NB4 (cell line): ENCODE measurements around the gene BLNK.

Experiments used
- MYC ChIP-seq: IDR thresholded peaks from 2 replicates; pipeline ENCODE4 v1.6.1; 2011; ENCODE audit warnings: low read depth, low read length
- POLR2A ChIP-seq: IDR thresholded peaks from 2 replicates; pipeline ENCODE4 v1.6.1; 2011; ENCODE audit warnings: mild to moderate bottlenecking; ENCODE audit not compliant: insufficient read length; ENCODE audit errors: extremely low read depth
- TF ChIP-seq, protein P1 (sequence below): IDR thresholded peaks from one replicate; pipeline ENCODE4 v1.5.1; 2012; ENCODE audit warnings: low read depth, low read length
- TF ChIP-seq, protein P2 (sequence below): IDR thresholded peaks from 2 replicates; pipeline ENCODE4 v1.6.1; 2011; ENCODE audit warnings: low read depth, low read length

DNA sequence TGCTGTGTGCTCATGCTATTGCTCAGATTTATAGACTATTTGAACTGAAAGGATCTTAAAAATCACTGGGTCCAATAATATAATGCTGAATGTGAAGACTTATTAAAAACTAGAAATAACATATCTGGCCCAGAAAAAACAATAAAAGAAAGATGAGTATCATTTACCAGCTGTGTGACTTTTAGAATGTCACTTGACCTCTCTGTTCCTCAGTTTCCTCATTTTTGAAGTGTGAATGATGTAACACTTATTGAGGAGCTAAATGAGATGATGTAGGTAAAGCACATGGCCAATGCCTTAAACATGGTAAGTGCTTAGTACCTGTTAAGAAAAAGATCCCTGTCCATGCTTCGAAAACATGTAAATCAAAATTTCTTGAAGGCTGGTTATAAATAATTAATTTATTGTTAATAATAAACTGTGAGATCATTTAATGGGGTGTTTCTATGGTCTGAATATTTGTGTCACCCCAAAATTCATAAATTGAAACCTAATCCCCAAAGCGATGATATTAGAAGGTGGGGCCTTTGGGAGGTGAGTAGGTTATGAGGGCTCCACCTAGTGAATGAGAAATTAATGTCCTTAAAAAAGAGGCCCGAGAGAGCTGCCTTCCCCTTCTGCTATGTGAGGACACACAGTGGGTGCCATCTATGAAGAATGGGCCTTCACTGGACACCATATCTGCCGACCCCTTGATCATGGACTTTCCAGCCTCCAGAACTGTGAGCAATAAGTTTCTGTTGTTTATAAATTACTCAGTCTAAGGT lies 45.9 kb upstream of the BLNK start:
- TF ChIP-seq, protein P1, sequence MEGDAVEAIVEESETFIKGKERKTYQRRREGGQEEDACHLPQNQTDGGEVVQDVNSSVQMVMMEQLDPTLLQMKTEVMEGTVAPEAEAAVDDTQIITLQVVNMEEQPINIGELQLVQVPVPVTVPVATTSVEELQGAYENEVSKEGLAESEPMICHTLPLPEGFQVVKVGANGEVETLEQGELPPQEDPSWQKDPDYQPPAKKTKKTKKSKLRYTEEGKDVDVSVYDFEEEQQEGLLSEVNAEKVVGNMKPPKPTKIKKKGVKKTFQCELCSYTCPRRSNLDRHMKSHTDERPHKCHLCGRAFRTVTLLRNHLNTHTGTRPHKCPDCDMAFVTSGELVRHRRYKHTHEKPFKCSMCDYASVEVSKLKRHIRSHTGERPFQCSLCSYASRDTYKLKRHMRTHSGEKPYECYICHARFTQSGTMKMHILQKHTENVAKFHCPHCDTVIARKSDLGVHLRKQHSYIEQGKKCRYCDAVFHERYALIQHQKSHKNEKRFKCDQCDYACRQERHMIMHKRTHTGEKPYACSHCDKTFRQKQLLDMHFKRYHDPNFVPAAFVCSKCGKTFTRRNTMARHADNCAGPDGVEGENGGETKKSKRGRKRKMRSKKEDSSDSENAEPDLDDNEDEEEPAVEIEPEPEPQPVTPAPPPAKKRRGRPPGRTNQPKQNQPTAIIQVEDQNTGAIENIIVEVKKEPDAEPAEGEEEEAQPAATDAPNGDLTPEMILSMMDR, result no peak
- no peak for TF ChIP-seq POLR2A
- TF ChIP-seq, protein P2, sequence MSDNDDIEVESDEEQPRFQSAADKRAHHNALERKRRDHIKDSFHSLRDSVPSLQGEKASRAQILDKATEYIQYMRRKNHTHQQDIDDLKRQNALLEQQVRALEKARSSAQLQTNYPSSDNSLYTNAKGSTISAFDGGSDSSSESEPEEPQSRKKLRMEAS, result no peak
- no peak for TF ChIP-seq MYC
